Measurements from ENCODE around the gene SLC5A2.
"Not testable (repeated sequence)": the region's sequence is repeated elsewhere in the genome, so short reads cannot be mapped to it uniquely, and the experiment has no call there.

SLC5A2 gene

DNA sequence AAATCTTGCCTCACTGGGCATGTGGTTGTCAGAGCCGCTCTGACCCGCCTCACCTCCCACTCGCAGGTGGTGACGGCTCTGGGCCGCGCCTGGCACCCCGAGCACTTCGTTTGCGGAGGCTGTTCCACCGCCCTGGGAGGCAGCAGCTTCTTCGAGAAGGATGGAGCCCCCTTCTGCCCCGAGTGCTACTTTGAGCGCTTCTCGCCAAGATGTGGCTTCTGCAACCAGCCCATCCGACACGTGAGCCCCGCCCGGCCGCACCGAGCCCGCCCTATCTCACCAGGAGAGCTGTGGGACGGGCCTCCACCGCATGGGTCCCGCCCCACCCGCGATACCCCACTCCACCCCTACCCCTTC, 7.0 kb upstream of the SLC5A2 start:
- DNase-seq (ENCODE audit: low spot score): no peak

- DNase-seq (ENCODE audit: low spot score): no peak
These were observed 6.4 kb upstream of the SLC5A2 start for GRCh38 chr16:31476303-31477219.

DNA sequence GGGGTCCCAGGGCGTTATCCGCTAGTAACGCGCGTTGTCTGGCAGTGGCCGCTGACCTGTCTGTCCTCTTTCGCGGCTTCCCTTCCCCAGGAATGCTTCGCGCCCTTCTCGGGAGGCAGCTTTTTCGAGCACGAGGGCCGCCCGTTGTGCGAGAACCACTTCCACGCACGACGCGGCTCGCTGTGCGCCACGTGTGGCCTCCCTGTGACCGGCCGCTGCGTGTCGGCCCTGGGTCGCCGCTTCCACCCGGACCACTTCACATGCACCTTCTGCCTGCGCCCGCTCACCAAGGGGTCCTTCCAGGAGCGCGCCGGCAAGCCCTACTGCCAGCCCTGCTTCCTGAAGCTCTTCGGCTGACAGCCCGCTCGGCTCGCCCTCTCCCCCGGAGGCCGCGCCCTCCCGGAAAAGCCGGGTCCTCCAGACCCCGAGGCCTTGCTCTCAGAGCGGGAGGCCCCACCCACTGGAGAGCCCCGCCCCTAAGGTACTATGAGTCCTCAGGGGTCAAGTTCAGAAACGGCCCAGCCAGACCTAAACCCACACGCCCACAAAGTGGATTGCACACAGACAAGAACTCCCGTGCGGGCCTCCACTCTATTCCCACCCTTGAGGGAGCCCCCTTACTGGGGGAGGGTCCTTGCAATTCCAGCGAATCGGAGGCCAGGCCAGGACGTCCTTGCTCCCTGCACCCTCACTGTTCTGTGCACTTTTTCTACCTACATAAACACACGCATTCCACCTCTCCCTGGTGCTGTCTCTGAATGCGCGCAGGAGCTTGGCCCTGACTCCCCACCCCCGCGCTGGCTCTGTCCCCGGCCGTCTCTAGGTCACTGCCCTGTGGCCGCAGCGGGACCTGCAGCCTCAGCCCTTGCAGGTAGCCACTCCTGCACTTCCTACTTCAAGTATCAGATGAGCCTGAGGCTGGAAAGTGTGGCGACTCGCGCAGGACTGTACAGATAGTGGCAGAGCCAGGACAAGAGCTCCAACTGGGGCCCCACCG, 5.4 kb upstream of the SLC5A2 start:
- no peak for DNase-seq (ENCODE audit: low spot score)

- DNase-seq (ENCODE audit: low spot score): no peak
These were observed 4.0 kb upstream of the SLC5A2 start for GRCh38 chr16:31478956-31479355.

DNA sequence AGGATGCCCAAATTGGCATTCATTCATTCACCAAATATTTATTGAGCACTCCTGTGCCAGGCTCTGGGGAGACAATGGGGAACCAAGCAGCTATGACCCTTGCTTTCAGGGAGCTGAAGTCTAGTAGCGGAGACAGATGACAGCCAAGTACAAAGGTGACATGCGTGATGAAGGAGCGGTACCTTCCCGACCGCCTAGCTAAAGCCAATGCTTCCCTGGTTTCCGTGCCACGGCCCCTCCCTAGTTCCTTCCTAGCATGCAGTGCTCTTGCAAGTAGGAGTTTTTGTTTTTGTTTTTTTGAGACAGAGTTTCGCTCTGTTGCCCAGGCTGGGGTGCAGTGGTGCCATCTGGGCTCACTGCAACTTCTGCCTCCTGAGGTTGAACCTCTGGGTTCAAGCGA, 3.2 kb upstream of the SLC5A2 start:
- no peak for DNase-seq (ENCODE audit: low spot score)

GRCh38 chr16:31480851-31481536, 1.9 kb upstream of the SLC5A2 start:
- DNase-seq (ENCODE audit: low spot score): no peak

DNA sequence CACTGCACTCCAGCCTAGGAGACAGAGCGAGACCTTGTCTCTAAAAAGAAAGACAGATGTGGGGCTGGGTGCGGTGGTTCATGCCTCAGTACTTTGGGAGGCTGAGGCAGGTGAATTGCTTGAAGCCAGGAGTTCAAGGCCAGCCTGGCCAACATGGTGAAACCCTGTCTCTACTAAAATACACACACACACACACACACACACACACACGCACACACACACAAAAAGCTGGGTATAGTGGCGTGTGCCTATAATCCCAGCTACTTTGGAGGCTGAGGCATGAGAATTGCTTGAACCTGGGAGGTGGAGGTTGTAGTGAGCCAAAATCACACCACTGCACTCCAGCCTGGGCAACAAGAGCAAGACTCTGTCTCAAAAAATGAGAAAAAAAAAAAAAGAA, 1.1 kb downstream of the SLC5A2 start:
- not testable (repeated sequence) for DNase-seq (ENCODE audit: low spot score)

- no peak for DNase-seq (ENCODE audit: low spot score)
These were observed 1.7 kb downstream of the SLC5A2 start for GRCh38 chr16:31484491-31485171.

DNA sequence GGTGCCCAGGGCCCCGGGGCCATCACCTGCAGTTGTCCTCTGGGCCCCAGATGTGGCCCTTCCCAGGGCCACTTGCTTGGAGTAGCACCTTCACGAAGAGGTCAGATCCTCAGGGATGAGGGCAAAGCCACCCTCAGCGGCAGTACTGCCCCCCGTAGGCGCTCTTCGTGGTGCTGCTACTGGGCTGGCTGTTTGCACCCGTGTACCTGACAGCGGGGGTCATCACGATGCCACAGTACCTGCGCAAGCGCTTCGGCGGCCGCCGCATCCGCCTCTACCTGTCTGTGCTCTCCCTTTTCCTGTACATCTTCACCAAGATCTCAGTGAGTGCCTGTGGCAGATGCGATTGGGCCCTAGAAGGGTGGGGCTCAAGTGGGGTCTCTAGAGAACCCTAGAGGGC, 2.6 kb downstream of the SLC5A2 start:
- DNase-seq (ENCODE audit: low spot score): no peak

- no peak for DNase-seq (ENCODE audit: low spot score)
These were observed 3.1 kb downstream of the SLC5A2 start for GRCh38 chr16:31486045-31486444.

- no peak for DNase-seq (ENCODE audit: low spot score)
These were observed 4.3 kb downstream of the SLC5A2 start for GRCh38 chr16:31487071-31487719.

DNA sequence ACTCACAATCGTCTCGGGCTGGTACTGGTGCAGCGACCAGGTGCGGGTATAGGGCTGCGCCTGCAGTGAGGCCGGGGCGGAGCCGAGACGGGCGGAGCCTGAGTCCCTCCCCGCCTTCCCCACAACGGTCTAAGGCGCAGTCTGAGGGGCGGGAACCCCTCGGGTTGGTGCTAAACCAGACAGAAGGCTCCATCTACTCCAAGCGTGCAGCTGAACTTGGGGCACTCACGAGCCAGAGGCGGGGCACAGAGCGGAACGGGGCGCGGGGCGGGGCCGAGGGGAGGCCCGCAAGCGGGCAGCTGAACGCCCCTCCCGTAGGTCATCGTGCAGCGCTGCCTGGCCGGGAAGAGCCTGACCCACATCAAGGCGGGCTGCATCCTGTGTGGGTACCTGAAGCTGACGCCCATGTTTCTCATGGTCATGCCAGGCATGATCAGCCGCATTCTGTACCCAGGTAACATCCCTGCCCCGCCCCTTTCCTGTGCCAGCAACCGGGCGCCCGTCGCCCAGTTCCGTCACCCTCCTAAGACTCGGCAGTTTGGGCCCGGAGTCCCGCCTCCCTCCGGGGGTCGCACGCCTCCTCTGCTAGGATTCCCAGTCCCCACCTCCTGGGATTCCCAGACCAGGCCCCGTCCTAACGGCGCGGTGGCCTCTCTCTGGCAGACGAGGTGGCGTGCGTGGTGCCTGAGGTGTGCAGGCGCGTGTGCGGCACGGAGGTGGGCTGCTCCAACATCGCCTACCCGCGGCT, 5.0 kb downstream of the SLC5A2 start:
- no peak for DNase-seq (ENCODE audit: low spot score)

DNA sequence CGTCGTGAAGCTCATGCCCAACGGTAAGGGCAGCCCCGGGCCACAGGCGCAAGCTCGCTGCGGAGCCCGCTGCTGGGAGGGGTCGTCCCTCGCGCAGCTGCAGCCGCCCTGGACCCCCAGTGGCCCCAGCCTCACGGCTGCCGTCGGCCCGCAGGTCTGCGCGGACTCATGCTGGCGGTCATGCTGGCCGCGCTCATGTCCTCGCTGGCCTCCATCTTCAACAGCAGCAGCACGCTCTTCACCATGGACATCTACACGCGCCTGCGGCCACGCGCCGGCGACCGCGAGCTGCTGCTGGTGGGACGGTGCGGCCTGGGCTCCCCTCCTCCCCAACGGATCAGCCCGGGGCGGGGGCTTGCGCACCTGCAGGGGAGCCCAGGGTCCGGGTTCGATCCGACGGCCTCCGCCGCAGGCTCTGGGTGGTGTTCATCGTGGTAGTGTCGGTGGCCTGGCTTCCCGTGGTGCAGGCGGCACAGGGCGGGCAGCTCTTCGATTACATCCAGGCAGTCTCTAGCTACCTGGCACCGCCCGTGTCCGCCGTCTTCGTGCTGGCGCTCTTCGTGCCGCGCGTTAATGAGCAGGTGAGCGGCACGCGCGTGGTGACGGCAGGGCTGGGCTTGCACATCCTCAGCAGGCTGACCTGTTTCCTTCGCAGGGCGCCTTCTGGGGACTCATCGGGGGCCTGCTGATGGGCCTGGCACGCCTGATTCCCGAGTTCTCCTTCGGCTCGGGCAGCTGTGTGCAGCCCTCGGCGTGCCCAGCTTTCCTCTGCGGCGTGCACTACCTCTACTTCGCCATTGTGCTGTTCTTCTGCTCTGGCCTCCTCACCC, 5.8 kb downstream of the SLC5A2 start:
- DNase-seq (ENCODE audit: low spot score): no peak

- no peak for DNase-seq (ENCODE audit: low spot score)
These were observed 6.3 kb downstream of the SLC5A2 start for GRCh38 chr16:31489298-31489564.

DNA sequence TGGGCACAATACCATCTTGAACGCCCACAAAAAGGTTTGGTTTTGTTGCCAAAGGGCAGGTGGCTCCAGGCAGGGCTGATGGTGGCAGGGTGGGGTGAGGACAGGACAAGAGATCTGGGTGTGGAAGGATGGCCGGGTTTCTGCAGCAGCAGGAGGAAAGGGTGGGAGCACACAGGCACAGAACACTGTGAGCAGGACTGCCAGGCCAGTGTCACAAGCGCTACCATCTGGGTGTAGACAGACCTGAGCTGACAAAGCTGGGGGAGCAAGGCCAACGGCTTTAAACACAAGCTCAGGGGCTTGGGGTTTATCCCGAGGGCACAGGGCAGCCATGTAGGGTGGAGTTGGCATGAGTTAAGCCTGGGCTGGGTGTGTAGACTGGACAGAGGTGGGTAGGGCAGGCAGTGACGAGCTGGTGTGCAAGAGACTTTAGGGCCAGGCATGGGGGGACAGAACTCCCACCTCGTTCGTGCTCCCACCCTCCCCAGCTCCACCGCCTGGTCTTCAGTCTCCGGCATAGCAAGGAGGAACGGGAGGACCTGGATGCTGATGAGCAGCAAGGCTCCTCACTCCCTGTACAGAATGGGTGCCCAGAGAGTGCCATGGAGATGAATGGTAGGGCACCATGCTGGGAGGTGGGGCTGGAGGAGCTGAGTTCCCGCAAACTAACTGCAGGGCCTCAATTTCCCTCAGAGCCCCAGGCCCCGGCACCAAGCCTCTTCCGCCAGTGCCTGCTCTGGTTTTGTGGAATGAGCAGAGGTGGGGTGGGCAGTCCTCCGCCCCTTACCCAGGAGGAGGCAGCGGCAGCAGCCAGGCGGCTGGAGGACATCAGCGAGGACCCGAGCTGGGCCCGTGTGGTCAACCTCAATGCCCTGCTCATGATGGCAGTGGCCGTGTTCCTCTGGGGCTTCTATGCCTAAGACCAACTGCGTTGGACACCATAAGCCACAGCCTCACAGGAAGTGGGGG, 7.0 kb downstream of the SLC5A2 start:
- no peak for DNase-seq (ENCODE audit: low spot score)

- DNase-seq (ENCODE audit: low spot score): no peak
These were observed 9.0 kb downstream of the SLC5A2 start for GRCh38 chr16:31491778-31492418.

DNA sequence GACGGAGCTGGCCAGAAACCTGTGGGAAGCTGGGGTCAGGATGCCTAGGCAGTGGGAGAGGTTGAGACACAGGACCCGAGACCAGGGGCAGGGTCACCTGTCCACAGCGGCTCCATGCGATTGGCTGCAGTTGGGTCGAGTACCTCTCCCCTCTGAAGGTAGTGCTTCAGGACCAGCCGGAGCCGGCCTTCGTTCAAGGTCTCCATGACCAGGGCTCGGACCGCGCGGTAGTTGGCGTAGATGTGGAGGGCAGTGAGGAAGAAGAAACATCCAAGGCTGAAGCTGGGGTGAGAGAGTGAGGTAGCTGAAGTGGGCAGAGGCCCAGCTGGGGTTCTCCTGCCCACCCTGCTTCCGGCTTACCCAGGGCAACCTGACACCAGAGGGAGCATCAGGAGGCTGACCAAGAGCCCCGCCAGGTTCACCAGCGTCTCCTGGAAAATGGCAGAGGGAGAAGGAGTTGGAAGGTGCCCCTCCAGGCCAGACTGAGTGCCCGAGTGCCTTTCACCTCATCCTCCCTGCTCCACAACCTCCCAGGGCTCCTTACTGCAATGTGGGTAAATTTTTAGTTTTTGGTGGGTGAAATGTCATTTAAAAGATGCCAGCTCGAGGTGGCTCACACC, 10.7 kb downstream of the SLC5A2 start:
- no peak for DNase-seq (ENCODE audit: low spot score)

- DNase-seq (ENCODE audit: low spot score): no peak
These were observed 13.7 kb downstream of the SLC5A2 start for GRCh38 chr16:31496670-31497069.
